PC-9 (cell line): ENCODE measurements around the gene CREB1.

Experiments used
- EZH2 ChIP-seq: fragments of 200-600 bp; sonication (generic); IDR thresholded peaks from 2 replicates; pipeline ENCODE4 v1.8.0; 2017; ENCODE audit warnings: antibody characterized with exemption, low read depth
- TF ChIP-seq, protein P1 (sequence below): fragments of 200-600 bp; sonication (generic); conservative IDR thresholded peaks from 2 replicates; pipeline ENCODE4 v1.6.1; 2017; ENCODE audit warnings: mixed run types, antibody characterized with exemption, mild to moderate bottlenecking, moderate library complexity

DNA sequence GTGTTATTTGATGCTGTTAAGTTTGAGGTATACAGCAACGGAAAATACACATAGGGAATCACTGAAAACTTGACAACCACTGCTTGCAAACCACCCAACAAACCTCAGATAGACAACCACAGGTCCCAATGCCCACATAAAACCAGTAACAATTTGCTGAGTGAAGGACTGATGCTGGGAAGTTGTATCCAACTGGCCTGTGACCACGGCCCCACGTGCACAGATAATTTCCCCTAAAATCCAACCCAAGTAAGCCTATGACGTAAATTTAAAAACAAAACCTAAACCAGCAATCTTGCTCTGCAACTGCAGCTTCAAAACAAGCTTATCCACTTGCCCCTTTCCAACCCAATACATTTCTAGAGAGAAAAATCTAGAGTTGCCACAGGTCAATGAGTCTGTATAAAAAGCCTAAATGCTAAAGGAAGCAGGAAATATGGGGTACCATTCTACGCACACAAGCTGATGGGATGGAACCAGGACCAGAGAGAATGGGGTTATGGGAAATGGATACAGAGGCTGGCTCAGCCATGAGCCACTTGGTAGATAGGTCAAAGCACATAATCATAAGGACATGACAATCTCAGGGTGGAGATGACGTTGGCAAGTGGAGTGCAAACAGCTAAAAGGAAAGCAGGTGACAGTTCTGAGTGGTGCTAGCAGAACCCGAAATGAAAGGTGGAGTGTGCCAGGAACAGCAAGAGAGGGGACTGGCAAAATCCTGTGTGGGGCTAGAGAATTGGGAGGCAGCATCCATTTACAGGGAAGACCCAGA is 27.8 kb upstream of the CREB1 start:
- TF ChIP-seq, protein P1, sequence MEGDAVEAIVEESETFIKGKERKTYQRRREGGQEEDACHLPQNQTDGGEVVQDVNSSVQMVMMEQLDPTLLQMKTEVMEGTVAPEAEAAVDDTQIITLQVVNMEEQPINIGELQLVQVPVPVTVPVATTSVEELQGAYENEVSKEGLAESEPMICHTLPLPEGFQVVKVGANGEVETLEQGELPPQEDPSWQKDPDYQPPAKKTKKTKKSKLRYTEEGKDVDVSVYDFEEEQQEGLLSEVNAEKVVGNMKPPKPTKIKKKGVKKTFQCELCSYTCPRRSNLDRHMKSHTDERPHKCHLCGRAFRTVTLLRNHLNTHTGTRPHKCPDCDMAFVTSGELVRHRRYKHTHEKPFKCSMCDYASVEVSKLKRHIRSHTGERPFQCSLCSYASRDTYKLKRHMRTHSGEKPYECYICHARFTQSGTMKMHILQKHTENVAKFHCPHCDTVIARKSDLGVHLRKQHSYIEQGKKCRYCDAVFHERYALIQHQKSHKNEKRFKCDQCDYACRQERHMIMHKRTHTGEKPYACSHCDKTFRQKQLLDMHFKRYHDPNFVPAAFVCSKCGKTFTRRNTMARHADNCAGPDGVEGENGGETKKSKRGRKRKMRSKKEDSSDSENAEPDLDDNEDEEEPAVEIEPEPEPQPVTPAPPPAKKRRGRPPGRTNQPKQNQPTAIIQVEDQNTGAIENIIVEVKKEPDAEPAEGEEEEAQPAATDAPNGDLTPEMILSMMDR, result no peak
- TF ChIP-seq EZH2, result no peak
